Left lung (tissue), 10 donors: ENCODE data around the gene BACH2. TPM values are rescaled to one million over a fixed set of nuclear protein-coding genes. Genes with fewer than 3 reads are reported as not detected.
A peak's percentile ranks its signal among the peaks of the same experiment; 100 is the strongest.

Source experiments
- ATAC-seq: fragments of 200-7000 bp; cut with Tn5 transposase; one replicate; pipeline ENCODE4 v1.9.1; 2020; ENCODE audit warnings: moderate library complexity
- DNase-seq, 4 donors: peaks; one replicate each; pipeline ENCODE4 v3.0.0-alpha.2; 2013 to 2020
- H3K27ac ChIP-seq, 2 donors: fragments of 200-600 bp; sonication (generic) in 1 of 2; one replicate each; pipeline versions ENCODE4 v1.5.0 to v1.8.0; 2020 to 2021
- H3K27me3 ChIP-seq, 2 donors: fragments of 200-600 bp; sonication (generic) in 1 of 2; one replicate each; pipeline versions ENCODE4 v1.5.0 to v1.8.0; 2020 to 2021
- H3K36me3 ChIP-seq, 2 donors: fragments of 200-600 bp; sonication (generic) in 1 of 2; one replicate each; pipeline versions ENCODE4 v1.5.0 to v1.8.0; 2020 to 2021
- H3K4me1 ChIP-seq, 2 donors: fragments of 200-600 bp; one replicate each; pipeline ENCODE4 v1.8.0; 2021
- H3K4me3 ChIP-seq, 2 donors: fragments of 200-600 bp; sonication (generic) in 1 of 2; one replicate each; pipeline versions ENCODE4 v1.5.0 to v1.8.0; 2020 to 2021; ENCODE audit warnings: mild to moderate bottlenecking in 1 of 2
- H3K9me3 ChIP-seq, 2 donors: fragments of 200-600 bp; sonication (generic) in 1 of 2; one replicate each; pipeline versions ENCODE4 v1.5.0 to v1.8.0; 2020 to 2021
- CTCF ChIP-seq, 2 donors: fragments of 200-600 bp; sonication (generic) in 1 of 2; IDR thresholded peaks; one replicate each; pipeline versions ENCODE4 v1.5.0 to v1.8.0; 2021; ENCODE audit warnings: antibody characterized with exemption in 2 of 2
- intact Hi-C, 2 donors: fragments of 100-400 bp; cut with DNase I; formaldehyde crosslinking; loops; one replicate each; pipeline versions ENCODE4 v1.11.2 to v1.14.2; 2022
- polyA plus RNA-seq, 6 donors: library from polyadenylated mRNA; unstranded; fragments of 120-200 nt; gene quantifications; one replicate each; pipeline ENCODE4 v1.2.1, GENCODE V29; 2013; ENCODE audit not compliant: insufficient read length in 6 of 6
- total RNA-seq, 2 donors: library from RNA; stranded (reverse); fragmentation: NEBNext Ultra II Directional; extraction: Animal tissue kit (Norgen Biotek cat#: 25700); gene quantifications; one replicate each; pipeline ENCODE4 v1.2.1, GENCODE V29; 2021
- donor health status: DM: no; HTN: yes; CAD: no.
- donor health status: DM: no; HTN: no; CAD: no.

BACH2 gene
- total and polyA plus RNA-seq, 8 donors = 3.8 to 10.6 (median 8.9) TPM

- Histone ChIP-seq H3K27me3 (no peaks in the 10 kb centered on the region), H3K4me3 (no peak overlapping the region), H3K36me3 (no peaks in the 10 kb centered on the region), H3K9me3 (no peaks in the 10 kb centered on the region), H3K4me1 (no peaks in the 10 kb centered on the region), H3K27ac (no peak overlapping the region)
- intact Hi-C loops = no loop called here
- DNase-seq (no peak), ATAC-seq (no peak)
- TF ChIP-seq CTCF (IDR thresholded peaks at IDR 0.05) = no peak
Observed at GRCh38 chr6:90028995-90029635, 267.5 kb downstream of the BACH2 start.

GRCh38 chr6:90028066-90028778 is 268.4 kb downstream of the BACH2 start:
- no peak overlapping the region for H3K4me3 ChIP-seq
- no peaks in the 10 kb centered on the region for H3K9me3 ChIP-seq
- ATAC-seq (no peak), DNase-seq (no peak)
- no peaks in the 10 kb centered on the region for H3K4me1 ChIP-seq
- H3K36me3 ChIP-seq = no peaks in the 10 kb centered on the region
- no peak overlapping the region for H3K27ac ChIP-seq
- intact Hi-C loops = no loop called here
- no peak for TF ChIP-seq CTCF (IDR thresholded peaks at IDR 0.05)
- no peaks in the 10 kb centered on the region for H3K27me3 ChIP-seq

GRCh38 chr6:90026216-90026615 is 270.4 kb downstream of the BACH2 start:
- Histone ChIP-seq H3K4me1 (no peaks in the 10 kb centered on the region), H3K27me3 (no peaks in the 10 kb centered on the region), H3K36me3 (no peaks in the 10 kb centered on the region), H3K27ac (no peak overlapping the region), H3K9me3 (no peaks in the 10 kb centered on the region), H3K4me3 (no peak overlapping the region)
- ATAC-seq = no peak
- intact Hi-C loops = no loop called here
- no peak for DNase-seq
- no peak for TF ChIP-seq CTCF (IDR thresholded peaks at IDR 0.05)

- no peak for TF ChIP-seq CTCF (IDR thresholded peaks at IDR 0.05)
- no peak for DNase-seq
- H3K4me1 ChIP-seq = no peaks in the 10 kb centered on the region
- no peaks in the 10 kb centered on the region for H3K27me3 ChIP-seq
- no peaks in the 10 kb centered on the region for H3K9me3 ChIP-seq
- H3K36me3 ChIP-seq = no peaks in the 10 kb centered on the region
- no peak overlapping the region for H3K4me3 ChIP-seq
- intact Hi-C loops = no loop called here
- no peak overlapping the region for H3K27ac ChIP-seq
- peak; percentile 56 for ATAC-seq
Observed at GRCh38 chr6:90025523-90026061, 271.1 kb downstream of the BACH2 start.

- DNase-seq (no peak), ATAC-seq (no peak)
- Histone ChIP-seq H3K36me3 (no peaks in the 10 kb centered on the region), H3K27me3 (no peaks in the 10 kb centered on the region), H3K4me1 (no peaks in the 10 kb centered on the region), H3K27ac (no peak overlapping the region), H3K4me3 (no peak overlapping the region), H3K9me3 (no peaks in the 10 kb centered on the region)
- no peak for TF ChIP-seq CTCF (IDR thresholded peaks at IDR 0.05)
- intact Hi-C loops = no loop called here
Observed at GRCh38 chr6:90024633-90025032, 272.0 kb downstream of the BACH2 start.
